T-helper 17 cell (primary cell): ENCODE data around the gene FRA10AC1. TPM values are rescaled to one million over a fixed set of nuclear protein-coding genes. Genes with fewer than 3 reads are reported as not detected.
A peak's percentile ranks its signal among the peaks of the same experiment; 100 is the strongest.

Source experiments
- ATAC-seq: fragments of 150-1000 bp; cut with Tn5 transposase; 2 replicates; pipeline ENCODE4 v1.10.0; 2021; ENCODE audit warnings: mild to moderate bottlenecking, moderate library complexity
- DNase-seq, 3 donors: peaks; one replicate each; pipeline versions ENCODE4 v3.0.0 to v3.0.0-alpha.2; 2020 to 2021
- H3K9me3 ChIP-seq: one replicate; pipeline ENCODE4 v1.7.0; 2013; ENCODE audit warnings: low read length, mild to moderate bottlenecking; ENCODE audit not compliant: control insufficient read depth, poor library complexity, severe bottlenecking
- H3K27ac Mint-ChIP-seq: one replicate; pipeline ENCODE4 v1.8.0; 2022; ENCODE audit warnings: mild to moderate bottlenecking, moderate library complexity, mixed read lengths
- H3K27me3 Mint-ChIP-seq: one replicate; pipeline ENCODE4 v1.8.0; 2022; ENCODE audit warnings: mixed read lengths
- H3K36me3 Mint-ChIP-seq: one replicate; pipeline ENCODE4 v1.8.0; 2022; ENCODE audit warnings: low read depth, mixed read lengths
- H3K4me1 Mint-ChIP-seq: one replicate; pipeline ENCODE4 v1.8.0; 2022; ENCODE audit warnings: mild to moderate bottlenecking, mixed read lengths
- H3K4me3 Mint-ChIP-seq: one replicate; pipeline ENCODE4 v1.8.0; 2022; ENCODE audit warnings: mild to moderate bottlenecking, moderate library complexity, mixed read lengths
- total RNA-seq, 4 donors: library from RNA in 2 of 4; stranded (reverse) in 2 of 4; gene quantifications; one replicate each; pipeline ENCODE4 v1.2.3 and lab custom pipeline; 2022 to 2026

FRA10AC1 gene
- total RNA-seq, 2 donors from 2014 or later: 13.9 to 17.5 TPM

GRCh38 chr10:93654201-93654600, 48.2 kb downstream of the FRA10AC1 start:
- H3K27me3 Mint-ChIP-seq: peaks cover 8% of the 10 kb centered on the region
- ATAC-seq (no peak), DNase-seq (no peak)
- no peaks in the 10 kb centered on the region for H3K9me3 ChIP-seq
- H3K4me1 Mint-ChIP-seq: no peaks in the 10 kb centered on the region
- H3K36me3 Mint-ChIP-seq: peaks cover 3% of the 10 kb centered on the region
- no peak overlapping the region for H3K4me3 Mint-ChIP-seq
- H3K27ac Mint-ChIP-seq: no peak overlapping the region

DNA sequence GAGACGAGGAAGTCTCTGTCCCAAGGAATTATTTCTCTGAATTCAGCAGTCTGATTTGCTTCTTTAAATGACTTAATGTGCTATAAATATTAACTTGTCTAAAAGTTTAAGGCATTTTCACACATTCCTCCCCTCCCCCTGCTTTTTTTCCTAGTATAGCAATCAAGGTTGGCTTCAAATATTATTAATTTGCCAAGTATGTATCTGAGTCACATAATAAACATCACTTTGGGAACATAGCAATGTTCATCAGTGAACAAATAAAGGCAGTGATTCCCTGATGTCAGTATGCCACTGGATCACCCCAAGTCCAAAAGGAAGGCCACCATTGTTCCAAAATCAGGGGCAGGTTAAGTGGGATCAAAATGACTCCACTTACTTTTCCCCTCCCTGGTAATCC, 49.5 kb downstream of the FRA10AC1 start:
- no peak for DNase-seq
- Mint-ChIP-seq H3K4me1 (no peaks in the 10 kb centered on the region), H3K27ac (no peak overlapping the region), H3K4me3 (no peak overlapping the region), H3K36me3 (peaks cover 3% of the 10 kb centered on the region), H3K27me3 (peaks cover 8% of the 10 kb centered on the region)
- no peak for ATAC-seq
- no peaks in the 10 kb centered on the region for H3K9me3 ChIP-seq

- no peaks in the 10 kb centered on the region for H3K4me1 Mint-ChIP-seq
- no peak for ATAC-seq
- H3K36me3 Mint-ChIP-seq: no peaks in the 10 kb centered on the region
- H3K4me3 Mint-ChIP-seq: no peak overlapping the region
- no peak for DNase-seq
- peaks cover 8% of the 10 kb centered on the region for H3K27me3 Mint-ChIP-seq
- H3K27ac Mint-ChIP-seq: no peak overlapping the region
- H3K9me3 ChIP-seq: no peaks in the 10 kb centered on the region
Observed at GRCh38 chr10:93639791-93640190, 62.6 kb downstream of the FRA10AC1 start.

GRCh38 chr10:93630625-93631557, 71.5 kb downstream of the FRA10AC1 start:
- peaks cover 2% of the 10 kb centered on the region for H3K4me1 Mint-ChIP-seq
- H3K9me3 ChIP-seq: no peaks in the 10 kb centered on the region
- no peak overlapping the region for H3K4me3 Mint-ChIP-seq
- H3K27me3 Mint-ChIP-seq: peaks cover 41% of the 10 kb centered on the region
- H3K36me3 Mint-ChIP-seq: no peaks in the 10 kb centered on the region
- DNase-seq (no peak), ATAC-seq (no peak)
- no peak overlapping the region for H3K27ac Mint-ChIP-seq

GRCh38 chr10:93629647-93630305, 72.6 kb downstream of the FRA10AC1 start:
- DNase-seq: no peak
- Mint-ChIP-seq H3K4me1 (peaks cover 2% of the 10 kb centered on the region), H3K27ac (peak overlapping the region; percentile 11), H3K36me3 (no peaks in the 10 kb centered on the region), H3K27me3 (peaks cover 46% of the 10 kb centered on the region), H3K4me3 (no peak overlapping the region)
- ATAC-seq: no peak
- no peaks in the 10 kb centered on the region for H3K9me3 ChIP-seq

- no peak overlapping the region for H3K27ac Mint-ChIP-seq
- ATAC-seq (no peak), DNase-seq (no peak)
- no peaks in the 10 kb centered on the region for H3K9me3 ChIP-seq
- no peak overlapping the region for H3K4me3 Mint-ChIP-seq
- peaks cover 2% of the 10 kb centered on the region for H3K4me1 Mint-ChIP-seq
- H3K36me3 Mint-ChIP-seq: no peaks in the 10 kb centered on the region
- H3K27me3 Mint-ChIP-seq: peaks cover 53% of the 10 kb centered on the region
Observed at GRCh38 chr10:93628858-93629257, 73.5 kb downstream of the FRA10AC1 start.

DNA sequence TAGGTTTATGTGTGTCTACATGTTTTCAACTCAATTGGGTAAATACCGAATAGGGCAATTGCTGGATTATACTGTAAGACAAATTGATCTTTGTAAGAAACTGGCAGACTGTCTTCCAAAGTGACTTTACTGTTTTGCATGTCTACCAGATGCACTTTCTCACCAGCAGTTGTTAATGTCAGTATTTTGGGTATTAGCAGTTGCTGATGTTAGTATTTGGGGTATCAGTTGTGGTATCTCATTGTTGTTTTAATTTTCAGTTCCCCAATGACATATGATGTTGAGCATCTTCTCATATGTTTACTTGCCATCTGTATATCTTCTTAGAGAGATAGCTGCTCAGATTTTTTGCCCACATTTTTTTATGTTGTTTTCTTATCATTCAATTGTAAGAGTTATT, 79.5 kb downstream of the FRA10AC1 start:
- Mint-ChIP-seq H3K27ac (no peak overlapping the region), H3K36me3 (no peaks in the 10 kb centered on the region), H3K4me3 (no peak overlapping the region), H3K4me1 (no peaks in the 10 kb centered on the region), H3K27me3 (peaks cover 39% of the 10 kb centered on the region)
- DNase-seq (no peak), ATAC-seq (no peak)
- no peaks in the 10 kb centered on the region for H3K9me3 ChIP-seq

DNA sequence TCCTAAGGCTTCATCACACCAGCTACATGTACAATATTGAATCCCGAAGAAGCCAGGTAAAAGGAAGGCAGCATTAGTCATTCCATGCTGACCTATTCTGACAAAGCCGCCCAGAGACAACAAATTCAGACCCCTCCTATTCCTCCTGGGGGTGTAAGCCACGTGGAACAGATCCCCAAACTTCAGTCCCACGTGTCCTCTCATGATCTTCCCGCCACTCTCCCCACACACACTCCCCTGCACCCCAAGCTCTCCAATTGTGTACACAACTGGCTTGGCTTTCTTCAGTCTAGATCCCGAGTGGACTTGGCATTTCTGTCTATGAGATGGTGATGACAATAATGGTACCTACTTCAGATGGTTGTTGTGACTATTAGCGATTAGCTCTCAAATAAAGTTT, 81.5 kb downstream of the FRA10AC1 start:
- no peaks in the 10 kb centered on the region for H3K9me3 ChIP-seq
- no peak for ATAC-seq

More for the DNA sequence above, 81.5 kb downstream of the FRA10AC1 start:
- H3K4me3 Mint-ChIP-seq: no peak overlapping the region
- H3K27ac Mint-ChIP-seq: no peak overlapping the region
- peaks cover 39% of the 10 kb centered on the region for H3K27me3 Mint-ChIP-seq
- no peaks in the 10 kb centered on the region for H3K36me3 Mint-ChIP-seq
- H3K4me1 Mint-ChIP-seq: no peaks in the 10 kb centered on the region
- DNase-seq: no peak

Other genes with a start within 250 kb of the FRA10AC1 start
- gene MYOF, start 220.3 kb downstream of the FRA10AC1 start, total RNA-seq: 1 to 10 TPM in 1 of 2 donors, under 1 TPM in 1; 0.81 to 1.6 TPM
- under 1 TPM; 0.27 to 0.63 TPM for gene CEP55, start 206.0 kb downstream of the FRA10AC1 start, total RNA-seq
- not detected for gene FFAR4, start 135.9 kb downstream of the FRA10AC1 start, total RNA-seq
- not detected for gene RBP4, start 101.4 kb downstream of the FRA10AC1 start, total RNA-seq
- not detected for gene PDE6C, start 90.1 kb downstream of the FRA10AC1 start, total RNA-seq
- gene LGI1, start 55.3 kb upstream of the FRA10AC1 start, total RNA-seq: not detected
- gene SLC35G1, start 191.4 kb upstream of the FRA10AC1 start, total RNA-seq: 1 to 10 TPM; 5.1 to 5.8 TPM